H9 (cell line): ENCODE data around the gene KIF15. TPM values are rescaled to one million over a fixed set of nuclear protein-coding genes. Genes with fewer than 3 reads are reported as not detected.

Experiments used
- DNase-seq: peaks from one replicate; pipeline ENCODE4 v3.0.0-alpha.2; 2017
- H2AFZ ChIP-seq: one replicate; pipeline ENCODE4 v1.6.1; 2013; ENCODE audit warnings: mild to moderate bottlenecking, low read length, control low read depth, moderate library complexity
- H2AK5ac ChIP-seq: 2 replicates; pipeline ENCODE4 v1.6.1; 2013; ENCODE audit warnings: low read length, control low read depth, mixed read lengths; ENCODE audit not compliant: insufficient read length
- H2BK120ac ChIP-seq: one replicate; pipeline ENCODE4 v1.6.1; 2013; ENCODE audit warnings: low read depth, mild to moderate bottlenecking, low read length, control low read depth, inconsistent platforms; ENCODE audit not compliant: poor library complexity, severe bottlenecking
- H2BK12ac ChIP-seq: 2 replicates; pipeline ENCODE4 v1.6.1; 2013; ENCODE audit warnings: low read length, control low read depth, mixed read lengths, low read depth; ENCODE audit not compliant: insufficient read length
- H2BK15ac ChIP-seq: 2 replicates; pipeline ENCODE4 v1.6.1; 2013; ENCODE audit warnings: low read depth, low read length, control low read depth
- H2BK20ac ChIP-seq: one replicate; pipeline ENCODE4 v1.6.1; 2013; ENCODE audit warnings: low read depth, mild to moderate bottlenecking, low read length, control low read depth, inconsistent platforms; ENCODE audit not compliant: poor library complexity, severe bottlenecking
- H2BK5ac ChIP-seq: 2 replicates; pipeline ENCODE4 v1.6.1; 2013; ENCODE audit warnings: low read length, control low read depth, mixed read lengths; ENCODE audit not compliant: insufficient read length
- H3K14ac ChIP-seq: 2 replicates; pipeline ENCODE4 v1.6.1; 2013; ENCODE audit warnings: low read length, control low read depth; ENCODE audit not compliant: insufficient read depth
- H3K18ac ChIP-seq: 2 replicates; pipeline ENCODE4 v1.6.1; 2013; ENCODE audit warnings: low read depth, mild to moderate bottlenecking, mixed read lengths, low read length, control low read depth; ENCODE audit not compliant: insufficient read length
- H3K23ac ChIP-seq: 2 replicates; pipeline ENCODE4 v1.6.1; 2013; ENCODE audit warnings: low read length, control low read depth, mixed read lengths, low read depth; ENCODE audit not compliant: insufficient read length
- H3K23me2 ChIP-seq: 2 replicates; pipeline ENCODE4 v1.6.1; 2013; ENCODE audit warnings: low read depth, mild to moderate bottlenecking, mixed read lengths, low read length, control low read depth; ENCODE audit not compliant: insufficient read length, poor library complexity, severe bottlenecking
- H3K27ac ChIP-seq: 2 replicates; pipeline ENCODE4 v1.5.1; 2013; ENCODE audit warnings: low read length, control low read depth, mixed read lengths, low read depth; ENCODE audit not compliant: insufficient read length
- H3K27me3 ChIP-seq: 2 replicates; pipeline ENCODE4 v1.6.1; 2013; ENCODE audit warnings: low read length, control low read depth, inconsistent platforms; ENCODE audit not compliant: insufficient read depth
- H3K4ac ChIP-seq: 2 replicates; pipeline ENCODE4 v1.6.1; 2013; ENCODE audit warnings: low read depth, mild to moderate bottlenecking, control low read depth, inconsistent platforms, low read length, moderate library complexity
- H3K4me1 ChIP-seq: 2 replicates; pipeline ENCODE4 v1.6.1; 2013; ENCODE audit warnings: low read length, control low read depth, inconsistent platforms; ENCODE audit not compliant: insufficient read depth
- H3K4me2 ChIP-seq: 2 replicates; pipeline ENCODE4 v1.6.1; 2013; ENCODE audit warnings: low read length, control low read depth, mixed read lengths; ENCODE audit not compliant: insufficient read length, insufficient read depth
- H3K56ac ChIP-seq: 2 replicates; pipeline ENCODE4 v1.6.1; 2013; ENCODE audit warnings: low read depth, mild to moderate bottlenecking, mixed read lengths, low read length, control low read depth; ENCODE audit not compliant: insufficient read length
- H3K79me1 ChIP-seq: 2 replicates; pipeline ENCODE4 v1.6.1; 2013; ENCODE audit warnings: low read depth, mild to moderate bottlenecking, moderate library complexity, low read length, control low read depth, inconsistent platforms; ENCODE audit not compliant: insufficient read depth, poor library complexity, severe bottlenecking
- H3K79me2 ChIP-seq: 2 replicates; pipeline ENCODE4 v1.6.1; 2013; ENCODE audit warnings: low read length, control low read depth, inconsistent platforms; ENCODE audit not compliant: insufficient read depth
- H3K9ac ChIP-seq: 2 replicates; pipeline ENCODE4 v1.6.1; 2013; ENCODE audit warnings: low read length, control low read depth, mixed read lengths; ENCODE audit not compliant: insufficient read length; ENCODE audit errors: extremely low read depth
- H3K9me3 ChIP-seq: one replicate; pipeline ENCODE4 v1.6.1; 2013; ENCODE audit warnings: low read depth, low read length, inconsistent platforms; ENCODE audit not compliant: control insufficient read depth
- H3T11ph ChIP-seq: one replicate; pipeline ENCODE4 v1.6.1; 2013; ENCODE audit warnings: mild to moderate bottlenecking, low read length, control low read depth, inconsistent platforms
- H4K20me1 ChIP-seq: one replicate; pipeline ENCODE4 v1.6.1; 2013; ENCODE audit not compliant: control insufficient read depth, insufficient read length, insufficient read depth
- H4K5ac ChIP-seq: 2 replicates; pipeline ENCODE4 v1.6.1; 2013; ENCODE audit warnings: low read depth, mild to moderate bottlenecking, mixed read lengths, low read length, control low read depth; ENCODE audit not compliant: insufficient read length
- H4K8ac ChIP-seq: replicated peaks from 2 replicates; pipeline ENCODE4 v1.6.1; 2013; ENCODE audit warnings: low read length, control low read depth, mixed read lengths, low read depth; ENCODE audit not compliant: insufficient read length
- H4K91ac ChIP-seq: 2 replicates; pipeline ENCODE4 v1.6.1; 2013; ENCODE audit warnings: low read depth, mild to moderate bottlenecking, moderate library complexity, mixed read lengths, low read length, control low read depth; ENCODE audit not compliant: insufficient read length
- H3K27ac Mint-ChIP-seq, 3 experiments: 2 replicates in 2 of 3; 3 replicates in 1 of 3; pipeline ENCODE4 v1.8.0; 2020 to 2021; ENCODE audit warnings: mixed read lengths in 3 of 3, mild to moderate bottlenecking in 1 of 3, moderate library complexity in 1 of 3
- H3K27me3 Mint-ChIP-seq: 2 replicates; pipeline ENCODE4 v1.8.0; 2021; ENCODE audit warnings: low read depth, mild to moderate bottlenecking, moderate library complexity, mixed read lengths
- H3K36me3 Mint-ChIP-seq, 3 experiments: 2 replicates in 2 of 3; 3 replicates in 1 of 3; pipeline ENCODE4 v1.8.0; 2020 to 2021; ENCODE audit warnings: low read depth in 3 of 3, mixed read lengths in 3 of 3; ENCODE audit not compliant: insufficient read depth in 1 of 3
- H3K4me1 Mint-ChIP-seq, 2 experiments: 2 replicates each; pipeline ENCODE4 v1.8.0; 2020; ENCODE audit warnings: mixed read lengths in 2 of 2
- H3K4me3 Mint-ChIP-seq, 2 experiments: 2 replicates in 1 of 2; 3 replicates in 1 of 2; pipeline ENCODE4 v1.8.0; 2020 to 2021; ENCODE audit warnings: mild to moderate bottlenecking in 2 of 2, mixed read lengths in 2 of 2, moderate library complexity in 1 of 2
- H3K9me3 Mint-ChIP-seq, 2 experiments: 2 replicates in 1 of 2; 3 replicates in 1 of 2; pipeline ENCODE4 v1.8.0; 2020; ENCODE audit warnings: mild to moderate bottlenecking in 2 of 2, mixed read lengths in 2 of 2, moderate library complexity in 1 of 2
- WGBS: extraction: QIAGEN DNeasy Blood & Tissue Kit; methylation state at CpG from one replicate; pipeline ENCODE4 v1.1.7; 2013; ENCODE audit warnings: missing lambda C conversion rate, low lambda C conversion rate, mixed read lengths; ENCODE audit not compliant: insufficient read length; ENCODE audit errors: extremely low coverage; 5-methylcytosine and 5-hydroxymethylcytosine counted together
- total RNA-seq: library from RNA; stranded (reverse); gene quantifications from 2 replicates; pipeline ENCODE4 v1.2.1, GENCODE V29; 2021
- TF ChIP-seq, protein P1 (sequence below): fragments of 200-600 bp; sonication (generic); conservative IDR thresholded peaks from 3 replicates; pipeline ENCODE4 v1.8.0; 2021; ENCODE audit warnings: antibody characterized with exemption, mild to moderate bottlenecking

KIF15 gene
- total RNA-seq, 1 experiment from 2014 or later, result 25.0 TPM

DNA sequence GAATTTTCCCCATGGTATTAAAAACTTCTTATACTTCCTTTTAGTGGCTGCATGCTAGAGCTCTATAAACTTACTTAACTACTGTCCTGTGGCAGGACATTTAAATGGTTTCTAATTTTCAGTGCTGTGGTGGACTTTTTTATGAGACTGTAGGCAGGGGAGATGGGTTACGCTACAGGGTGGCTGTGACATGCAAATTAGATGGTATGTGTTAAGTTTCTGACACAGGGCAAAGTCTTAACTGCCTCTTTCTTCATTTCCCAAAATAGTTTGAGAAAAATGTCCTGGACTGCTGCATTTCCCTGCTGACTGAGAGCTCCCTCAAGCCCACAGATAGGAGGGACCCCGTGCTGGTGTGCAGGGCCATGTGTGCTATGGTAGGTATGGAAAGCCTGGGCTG is 134.8 kb downstream of the KIF15 start:
- no peak for DNase-seq
- Histone ChIP-seq H4K91ac (no peak overlapping the region), H3K79me2 (no peaks in the 10 kb centered on the region), H2BK5ac (no peak overlapping the region), H3K27me3 (no peaks in the 10 kb centered on the region), H2BK12ac (no peak overlapping the region), H2AK5ac (no peak overlapping the region), H2BK120ac (no peak overlapping the region), H3K4me2 (no peak overlapping the region), H3K18ac (no peak overlapping the region), H3K4me1 (no peaks in the 10 kb centered on the region), H3T11ph (no peak overlapping the region), H4K8ac (no peak overlapping the region), H3K56ac (no peak overlapping the region), H2BK20ac (no peak overlapping the region), H3K9me3 (no peaks in the 10 kb centered on the region), H4K20me1 (no peaks in the 10 kb centered on the region), H3K23ac (no peak overlapping the region), H2AFZ (no peak overlapping the region), H3K14ac (no peak overlapping the region), H2BK15ac (no peak overlapping the region), H3K4ac (no peak overlapping the region), H3K23me2 (no peaks in the 10 kb centered on the region), H3K79me1 (no peaks in the 10 kb centered on the region), H3K9ac (no peak overlapping the region), H4K5ac (no peak overlapping the region), H3K27ac (no peak overlapping the region)
- WGBS, result no CpG with 5 or more reads among the region's 2 CpGs
- H3K4me1 Mint-ChIP-seq, result peaks cover 20 to 28% of the 10 kb centered on the region in 2 experiments
- no peak overlapping the region for H3K4me3 Mint-ChIP-seq
- H3K27me3 Mint-ChIP-seq, result no peaks in the 10 kb centered on the region; the same call in 1 of the 2 replicates
- TF ChIP-seq, protein P1, sequence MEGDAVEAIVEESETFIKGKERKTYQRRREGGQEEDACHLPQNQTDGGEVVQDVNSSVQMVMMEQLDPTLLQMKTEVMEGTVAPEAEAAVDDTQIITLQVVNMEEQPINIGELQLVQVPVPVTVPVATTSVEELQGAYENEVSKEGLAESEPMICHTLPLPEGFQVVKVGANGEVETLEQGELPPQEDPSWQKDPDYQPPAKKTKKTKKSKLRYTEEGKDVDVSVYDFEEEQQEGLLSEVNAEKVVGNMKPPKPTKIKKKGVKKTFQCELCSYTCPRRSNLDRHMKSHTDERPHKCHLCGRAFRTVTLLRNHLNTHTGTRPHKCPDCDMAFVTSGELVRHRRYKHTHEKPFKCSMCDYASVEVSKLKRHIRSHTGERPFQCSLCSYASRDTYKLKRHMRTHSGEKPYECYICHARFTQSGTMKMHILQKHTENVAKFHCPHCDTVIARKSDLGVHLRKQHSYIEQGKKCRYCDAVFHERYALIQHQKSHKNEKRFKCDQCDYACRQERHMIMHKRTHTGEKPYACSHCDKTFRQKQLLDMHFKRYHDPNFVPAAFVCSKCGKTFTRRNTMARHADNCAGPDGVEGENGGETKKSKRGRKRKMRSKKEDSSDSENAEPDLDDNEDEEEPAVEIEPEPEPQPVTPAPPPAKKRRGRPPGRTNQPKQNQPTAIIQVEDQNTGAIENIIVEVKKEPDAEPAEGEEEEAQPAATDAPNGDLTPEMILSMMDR, result no peak
- no peaks in the 10 kb centered on the region for H3K9me3 Mint-ChIP-seq
- H3K36me3 Mint-ChIP-seq, result no peaks in the 10 kb centered on the region
- H3K27ac Mint-ChIP-seq, result no peak overlapping the region; a peak in 1 of 7 replicates
